ENCODE measurements around the gene LMNB1.

- TF ChIP-seq CTCF (conservative IDR thresholded peaks at IDR 0.05; ENCODE audit: low read depth, low read length) (no peak), EZH2 (IDR thresholded peaks at IDR 0.05; ENCODE audit: low read length, unreplicated experiment) (no peak)
Measured at GRCh38 chr5:126878085-126878484, 101.1 kb downstream of the LMNB1 start.
